ENCODE data around the gene NFIA. TPM values are rescaled to one million over a fixed set of nuclear protein-coding genes. Genes with fewer than 3 reads are reported as not detected.

NFIA gene
- total RNA-seq, 1 experiment from 2014 or later, result 38.6 TPM

- Mint-ChIP-seq H3K9me3 (ENCODE audit: low read depth, unreplicated experiment) (no peaks in the 10 kb centered on the region), H3K4me1 (ENCODE audit: low read depth, unreplicated experiment) (no peaks in the 10 kb centered on the region), H3K27ac (ENCODE audit: unreplicated experiment) (no peak overlapping the region), H3K36me3 (ENCODE audit: insufficient read depth, unreplicated experiment) (no peaks in the 10 kb centered on the region), H3K27me3 (ENCODE audit: unreplicated experiment) (peaks cover 16% of the 10 kb centered on the region), H3K4me3 (ENCODE audit: low read depth, unreplicated experiment) (no peak overlapping the region)
- BruUV-seq (replicated peaks), result no TSS peak
- intact Hi-C loops (cut with micrococcal nuclease; ENCODE audit: unreplicated experiment), result no loop called here
- no peak for DNase-seq
- no peak for TF ChIP-seq CTCF (IDR thresholded peaks at IDR 0.05; ENCODE audit: unreplicated experiment)
- CTCF ChIA-PET, result interaction anchor here (0.6 kb wide), 1 partner anchor 23 kb away, joined by 3 read pairs; no protein-coding TSS in a partner anchor
These were observed 405.4 kb downstream of the NFIA start for GRCh38 chr1:61487801-61488200.

GRCh38 chr1:61490924-61491323 lies 408.6 kb downstream of the NFIA start:
- no peaks in the 10 kb centered on the region for H3K36me3 Mint-ChIP-seq (ENCODE audit: insufficient read depth, unreplicated experiment)
- H3K4me3 Mint-ChIP-seq (ENCODE audit: low read depth, unreplicated experiment), result no peak overlapping the region
- no peaks in the 10 kb centered on the region for H3K9me3 Mint-ChIP-seq (ENCODE audit: low read depth, unreplicated experiment)
- CTCF ChIA-PET, result no interaction called here
- no peaks in the 10 kb centered on the region for H3K4me1 Mint-ChIP-seq (ENCODE audit: low read depth, unreplicated experiment)
- DNase-seq, result no peak
- intact Hi-C loops (cut with micrococcal nuclease; ENCODE audit: unreplicated experiment), result no loop called here
- BruUV-seq (replicated peaks), result no TSS peak
- H3K27me3 Mint-ChIP-seq (ENCODE audit: unreplicated experiment), result no peaks in the 10 kb centered on the region
- no peak for TF ChIP-seq CTCF (IDR thresholded peaks at IDR 0.05; ENCODE audit: unreplicated experiment)
- H3K27ac Mint-ChIP-seq (ENCODE audit: unreplicated experiment), result no peak overlapping the region

GRCh38 chr1:61491497-61491896 lies 409.1 kb downstream of the NFIA start:
- Mint-ChIP-seq H3K27ac (ENCODE audit: unreplicated experiment) (no peak overlapping the region), H3K4me3 (ENCODE audit: low read depth, unreplicated experiment) (no peak overlapping the region)

GRCh38 chr1:61494000-61494399 lies 411.6 kb downstream of the NFIA start:
- no peak for TF ChIP-seq CTCF (IDR thresholded peaks at IDR 0.05; ENCODE audit: unreplicated experiment)
- H3K9me3 Mint-ChIP-seq (ENCODE audit: low read depth, unreplicated experiment), result no peaks in the 10 kb centered on the region
- CTCF ChIA-PET, result no interaction called here
- intact Hi-C loops (cut with micrococcal nuclease; ENCODE audit: unreplicated experiment), result no loop called here
- H3K4me3 Mint-ChIP-seq (ENCODE audit: low read depth, unreplicated experiment), result no peak overlapping the region
- H3K27me3 Mint-ChIP-seq (ENCODE audit: unreplicated experiment), result no peaks in the 10 kb centered on the region
- no peak overlapping the region for H3K27ac Mint-ChIP-seq (ENCODE audit: unreplicated experiment)
- H3K4me1 Mint-ChIP-seq (ENCODE audit: low read depth, unreplicated experiment), result no peaks in the 10 kb centered on the region
- no peaks in the 10 kb centered on the region for H3K36me3 Mint-ChIP-seq (ENCODE audit: insufficient read depth, unreplicated experiment)
- no TSS peak for BruUV-seq (replicated peaks)
- no peak for DNase-seq

More at GRCh38 chr1:61491497-61491896, 409.1 kb downstream of the NFIA start:
- DNase-seq, result no peak
- CTCF ChIA-PET, result no interaction called here
- Mint-ChIP-seq H3K36me3 (ENCODE audit: insufficient read depth, unreplicated experiment) (no peaks in the 10 kb centered on the region), H3K9me3 (ENCODE audit: low read depth, unreplicated experiment) (no peaks in the 10 kb centered on the region), H3K27me3 (ENCODE audit: unreplicated experiment) (no peaks in the 10 kb centered on the region), H3K4me1 (ENCODE audit: low read depth, unreplicated experiment) (no peaks in the 10 kb centered on the region)
- intact Hi-C loops (cut with micrococcal nuclease; ENCODE audit: unreplicated experiment), result no loop called here
- BruUV-seq (replicated peaks), result no TSS peak
- TF ChIP-seq CTCF (IDR thresholded peaks at IDR 0.05; ENCODE audit: unreplicated experiment), result no peak

Measured in Calu3 (cell line).